GM18519 (cell line): ENCODE measurements around the gene KDM5B.
"Not testable (repeated sequence)": the region's sequence is repeated elsewhere in the genome, so short reads cannot be mapped to it uniquely, and the experiment has no call there.

Experiments
- ATAC-seq: cut with Tn5 transposase; IDR thresholded peaks from one replicate; pipeline ENCODE4 v1.9.1; 2021; ENCODE audit warnings: mild to moderate bottlenecking, moderate library complexity; ENCODE audit not compliant: unreplicated experiment, low FRiP score

The KDM5B gene

GRCh38 chr1:202794051-202794740 lies 14.0 kb downstream of the KDM5B start:
- no peak for ATAC-seq

GRCh38 chr1:202791077-202791747 lies 17.0 kb downstream of the KDM5B start:
- no peak for ATAC-seq

GRCh38 chr1:202788800-202789199 lies 19.4 kb downstream of the KDM5B start:
- no peak for ATAC-seq

- ATAC-seq = no peak
These were observed 21.4 kb downstream of the KDM5B start for GRCh38 chr1:202786804-202787203.

- no peak for ATAC-seq
These were observed 27.0 kb downstream of the KDM5B start for GRCh38 chr1:202781180-202781579.

GRCh38 chr1:202770135-202770534 lies 38.1 kb downstream of the KDM5B start:
- ATAC-seq = no peak

- ATAC-seq = no peak
These were observed 42.5 kb downstream of the KDM5B start for GRCh38 chr1:202765721-202766120.

- ATAC-seq = no peak
These were observed 46.2 kb downstream of the KDM5B start for GRCh38 chr1:202762019-202762418.

GRCh38 chr1:202760589-202760988 lies 47.6 kb downstream of the KDM5B start:
- no peak for ATAC-seq

- no peak for ATAC-seq
These were observed 51.8 kb downstream of the KDM5B start for GRCh38 chr1:202756391-202756790.

GRCh38 chr1:202754293-202754692 lies 53.9 kb downstream of the KDM5B start:
- ATAC-seq = no peak

- no peak for ATAC-seq
These were observed 55.4 kb downstream of the KDM5B start for GRCh38 chr1:202752774-202753173.

- no peak for ATAC-seq
These were observed 57.5 kb downstream of the KDM5B start for GRCh38 chr1:202750761-202751160.

GRCh38 chr1:202750024-202750423 lies 58.2 kb downstream of the KDM5B start:
- ATAC-seq = no peak

- ATAC-seq = no peak
These were observed 62.8 kb downstream of the KDM5B start for GRCh38 chr1:202745323-202745888.

- not testable (repeated sequence) for ATAC-seq
These were observed 63.5 kb downstream of the KDM5B start for GRCh38 chr1:202744770-202745169.

GRCh38 chr1:202742496-202742895 lies 65.7 kb downstream of the KDM5B start:
- no peak for ATAC-seq

GRCh38 chr1:202733251-202733650 lies 75.0 kb downstream of the KDM5B start:
- no peak for ATAC-seq

GRCh38 chr1:202728951-202729350 lies 79.3 kb downstream of the KDM5B start:
- no peak for ATAC-seq

GRCh38 chr1:202725526-202725925 lies 82.7 kb downstream of the KDM5B start:
- no peak for ATAC-seq

- ATAC-seq = no peak
These were observed 84.5 kb downstream of the KDM5B start for GRCh38 chr1:202723708-202724107.

GRCh38 chr1:202723046-202723445 lies 85.2 kb downstream of the KDM5B start:
- ATAC-seq = not testable (repeated sequence)
